SK-N-SH treated with all-trans-retinoic acid at 6 μM for 48 hours (cell line): ENCODE data around the gene RNF128.
A peak's percentile ranks its signal among the peaks of the same experiment; 100 is the strongest.

ENCODE experiments used
- ATAC-seq: fragments of 200-7000 bp; cut with Tn5 transposase; 3 replicates; pipeline ENCODE4 v1.9.1; 2020; ENCODE audit warnings: mild to moderate bottlenecking, moderate library complexity
- CSDC2 ChIP-seq: fragments of 250-450 bp; sonication (Bioruptor Pico); IDR thresholded peaks from 2 replicates; pipeline ENCODE4 v1.5.0; 2020; ENCODE audit warnings: mild to moderate bottlenecking, moderate library complexity
- ISL1 ChIP-seq: fragments of 250-450 bp; sonication (Bioruptor Pico); IDR thresholded peaks from 2 replicates; pipeline ENCODE4 v2.1.2; 2022; ENCODE audit warnings: mild to moderate bottlenecking, moderate library complexity
- RARB ChIP-seq: fragments of 250-450 bp; sonication (Bioruptor Pico); IDR thresholded peaks from 2 replicates; pipeline ENCODE4 v1.8.0; 2021; ENCODE audit warnings: mild to moderate bottlenecking, moderate library complexity
- SNAI2 ChIP-seq: fragments of 250-450 bp; sonication (Bioruptor Pico); IDR thresholded peaks from 2 replicates; pipeline ENCODE4 v1.5.0; 2020; ENCODE audit warnings: mild to moderate bottlenecking, moderate library complexity
- TCF4 ChIP-seq: fragments of 250-450 bp; sonication (Bioruptor Pico); IDR thresholded peaks from 2 replicates; pipeline ENCODE4 v1.8.0; 2021; ENCODE audit warnings: mild to moderate bottlenecking, moderate library complexity, borderline replicate concordance
- ZC3H10 ChIP-seq: fragments of 250-450 bp; sonication (Bioruptor Pico); IDR thresholded peaks from 2 replicates; pipeline ENCODE4 v1.5.1; 2021; ENCODE audit warnings: mild to moderate bottlenecking, moderate library complexity
- ZFP3 ChIP-seq: fragments of 250-450 bp; sonication (Bioruptor Pico); IDR thresholded peaks from 2 replicates; pipeline ENCODE4 v1.5.0; 2020; ENCODE audit warnings: mild to moderate bottlenecking, moderate library complexity
- ZFP30 ChIP-seq: fragments of 450-650 bp; formaldehyde crosslinking; IDR thresholded peaks from 2 replicates; pipeline ENCODE4 v1.5.0; 2022; ENCODE audit warnings: mild to moderate bottlenecking, moderate library complexity
- ZNF565 ChIP-seq: fragments of 450-650 bp; formaldehyde crosslinking; conservative IDR thresholded peaks from 2 replicates; pipeline ENCODE4 v1.5.0; 2020; ENCODE audit warnings: low read depth, mild to moderate bottlenecking, moderate library complexity
- ZNF70 ChIP-seq: fragments of 450-650 bp; formaldehyde crosslinking; IDR thresholded peaks from 2 replicates; pipeline ENCODE4 v1.5.0; 2020; ENCODE audit warnings: mild to moderate bottlenecking, moderate library complexity
- ZNF8 ChIP-seq: fragments of 450-650 bp; formaldehyde crosslinking; IDR thresholded peaks from 2 replicates; pipeline ENCODE4 v1.5.0; 2020; ENCODE audit warnings: mild to moderate bottlenecking, moderate library complexity
- TF ChIP-seq, protein P1 (sequence below): fragments of 250-450 bp; sonication (Bioruptor Pico); IDR thresholded peaks from 2 replicates; pipeline ENCODE4 v1.8.0; 2021; ENCODE audit warnings: low read depth, mild to moderate bottlenecking, moderate library complexity, borderline replicate concordance
- TF ChIP-seq, protein P2 (sequence below): fragments of 250-450 bp; sonication (Bioruptor Pico); IDR thresholded peaks from 2 replicates; pipeline ENCODE4 v1.5.1; 2021; ENCODE audit warnings: mild to moderate bottlenecking, moderate library complexity
- TF ChIP-seq, protein P3 (sequence below): fragments of 250-450 bp; sonication (Bioruptor Pico); IDR thresholded peaks from 2 replicates; pipeline ENCODE4 v1.5.0; 2020; ENCODE audit warnings: mild to moderate bottlenecking, moderate library complexity
- TF ChIP-seq, protein P4 (sequence below): fragments of 250-450 bp; sonication (Bioruptor Pico); IDR thresholded peaks from 2 replicates; pipeline ENCODE4 v1.5.1; 2020; ENCODE audit warnings: low read depth, mild to moderate bottlenecking, moderate library complexity
- TF ChIP-seq, protein P5 (sequence below): fragments of 250-450 bp; sonication (Bioruptor Pico); IDR thresholded peaks from 2 replicates; pipeline ENCODE4 v1.8.0; 2020; ENCODE audit warnings: mild to moderate bottlenecking, moderate library complexity, borderline replicate concordance

Gene RNF128

DNA sequence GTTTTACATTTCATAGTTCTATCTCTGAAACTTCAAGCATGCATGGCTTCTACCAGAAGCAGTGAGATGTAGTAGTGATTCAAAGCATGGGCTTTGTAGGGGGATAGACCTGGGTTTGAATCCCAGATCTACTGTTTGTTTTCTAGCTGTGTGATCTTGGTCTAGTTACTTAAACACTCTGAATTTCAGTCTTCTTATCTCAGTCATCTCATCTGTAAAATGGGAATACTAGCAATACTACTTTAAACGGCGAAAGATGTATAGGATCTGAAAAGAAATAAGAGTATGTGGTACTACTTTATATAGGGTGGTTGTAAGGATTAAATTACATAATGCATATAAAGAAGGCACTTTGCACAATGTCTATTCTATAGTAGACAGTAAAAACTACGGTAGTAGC is 20.0 kb upstream of the RNF128 start (continued):
- TF ChIP-seq, protein P1, sequence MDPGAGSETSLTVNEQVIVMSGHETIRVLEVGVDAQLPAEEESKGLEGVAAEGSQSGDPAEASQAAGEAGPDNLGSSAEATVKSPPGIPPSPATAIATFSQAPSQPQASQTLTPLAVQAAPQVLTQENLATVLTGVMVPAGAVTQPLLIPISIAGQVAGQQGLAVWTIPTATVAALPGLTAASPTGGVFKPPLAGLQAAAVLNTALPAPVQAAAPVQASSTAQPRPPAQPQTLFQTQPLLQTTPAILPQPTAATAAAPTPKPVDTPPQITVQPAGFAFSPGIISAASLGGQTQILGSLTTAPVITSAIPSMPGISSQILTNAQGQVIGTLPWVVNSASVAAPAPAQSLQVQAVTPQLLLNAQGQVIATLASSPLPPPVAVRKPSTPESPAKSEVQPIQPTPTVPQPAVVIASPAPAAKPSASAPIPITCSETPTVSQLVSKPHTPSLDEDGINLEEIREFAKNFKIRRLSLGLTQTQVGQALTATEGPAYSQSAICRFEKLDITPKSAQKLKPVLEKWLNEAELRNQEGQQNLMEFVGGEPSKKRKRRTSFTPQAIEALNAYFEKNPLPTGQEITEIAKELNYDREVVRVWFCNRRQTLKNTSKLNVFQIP (CRISPR knock-in tag), result no peak
- TF ChIP-seq TCF4, result no peak
- TF ChIP-seq, protein P2, sequence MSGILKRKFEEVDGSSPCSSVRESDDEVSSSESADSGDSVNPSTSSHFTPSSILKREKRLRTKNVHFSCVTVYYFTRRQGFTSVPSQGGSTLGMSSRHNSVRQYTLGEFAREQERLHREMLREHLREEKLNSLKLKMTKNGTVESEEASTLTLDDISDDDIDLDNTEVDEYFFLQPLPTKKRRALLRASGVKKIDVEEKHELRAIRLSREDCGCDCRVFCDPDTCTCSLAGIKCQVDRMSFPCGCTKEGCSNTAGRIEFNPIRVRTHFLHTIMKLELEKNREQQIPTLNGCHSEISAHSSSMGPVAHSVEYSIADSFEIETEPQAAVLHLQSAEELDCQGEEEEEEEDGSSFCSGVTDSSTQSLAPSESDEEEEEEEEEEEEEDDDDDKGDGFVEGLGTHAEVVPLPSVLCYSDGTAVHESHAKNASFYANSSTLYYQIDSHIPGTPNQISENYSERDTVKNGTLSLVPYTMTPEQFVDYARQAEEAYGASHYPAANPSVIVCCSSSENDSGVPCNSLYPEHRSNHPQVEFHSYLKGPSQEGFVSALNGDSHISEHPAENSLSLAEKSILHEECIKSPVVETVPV, result no peak
- TF ChIP-seq SNAI2 (CRISPR knock-in tag), result no peak

DNA sequence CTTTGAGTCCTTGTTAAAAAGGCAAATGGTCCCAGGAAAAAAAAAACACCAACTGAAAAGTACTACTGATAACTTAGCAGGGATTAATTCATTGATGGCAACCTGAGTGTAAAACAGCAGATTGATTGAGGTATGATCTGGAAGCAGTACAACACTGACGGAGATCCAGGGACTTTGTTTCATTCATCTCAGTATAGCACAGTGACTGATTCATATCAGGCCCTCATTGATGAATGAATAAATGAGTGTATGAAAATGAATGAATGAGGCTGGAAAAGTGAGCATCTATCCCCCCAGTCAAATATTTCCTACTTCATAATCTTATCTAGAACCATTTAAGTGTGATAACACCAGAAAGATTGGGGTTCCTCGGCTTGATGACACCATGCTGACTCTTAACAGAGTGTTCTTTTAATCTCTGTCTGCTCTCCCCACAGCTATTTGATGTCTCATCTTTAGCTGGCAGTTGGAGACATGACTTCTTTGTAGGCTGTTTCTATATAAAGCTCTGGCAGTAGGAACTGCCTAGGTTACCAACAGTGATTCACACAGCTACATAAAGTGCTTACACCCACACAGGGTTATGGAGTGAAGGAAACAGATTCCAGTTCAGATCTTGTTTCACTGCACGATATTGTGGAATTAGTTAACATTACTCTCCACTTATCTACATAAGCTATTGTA is 18.6 kb upstream of the RNF128 start:
- TF ChIP-seq, protein P2, result no peak
- ATAC-seq, result peak; percentile 95

DNA sequence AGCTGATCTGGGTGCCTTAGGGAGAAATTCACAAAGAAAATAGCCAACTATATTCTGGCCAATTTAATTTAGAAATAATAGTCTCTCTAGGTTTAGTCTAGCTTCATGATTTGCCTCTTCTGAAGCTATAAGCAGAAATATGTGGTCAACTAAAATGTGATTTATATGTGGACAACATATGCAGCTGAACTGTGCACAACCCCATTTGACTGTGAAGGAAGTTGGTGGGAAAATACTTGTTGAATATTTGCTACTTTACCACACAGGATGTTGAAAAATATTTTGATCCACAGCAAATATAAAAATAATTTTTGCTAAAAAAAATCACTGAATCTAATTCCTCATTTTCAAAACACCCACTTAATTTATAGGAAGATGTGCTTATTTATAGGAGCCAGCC is 15.7 kb upstream of the RNF128 start:
- ATAC-seq, result no peak
- no peak for TF ChIP-seq ISL1 (CRISPR knock-in tag)
- TF ChIP-seq CSDC2 (CRISPR knock-in tag), result no peak
- no peak for TF ChIP-seq ZNF70 (CRISPR knock-in tag)
- no peak for TF ChIP-seq ZFP30 (CRISPR knock-in tag)
- no peak for TF ChIP-seq ZNF8 (CRISPR knock-in tag)
- TF ChIP-seq TCF4, result no peak
- TF ChIP-seq, protein P3, sequence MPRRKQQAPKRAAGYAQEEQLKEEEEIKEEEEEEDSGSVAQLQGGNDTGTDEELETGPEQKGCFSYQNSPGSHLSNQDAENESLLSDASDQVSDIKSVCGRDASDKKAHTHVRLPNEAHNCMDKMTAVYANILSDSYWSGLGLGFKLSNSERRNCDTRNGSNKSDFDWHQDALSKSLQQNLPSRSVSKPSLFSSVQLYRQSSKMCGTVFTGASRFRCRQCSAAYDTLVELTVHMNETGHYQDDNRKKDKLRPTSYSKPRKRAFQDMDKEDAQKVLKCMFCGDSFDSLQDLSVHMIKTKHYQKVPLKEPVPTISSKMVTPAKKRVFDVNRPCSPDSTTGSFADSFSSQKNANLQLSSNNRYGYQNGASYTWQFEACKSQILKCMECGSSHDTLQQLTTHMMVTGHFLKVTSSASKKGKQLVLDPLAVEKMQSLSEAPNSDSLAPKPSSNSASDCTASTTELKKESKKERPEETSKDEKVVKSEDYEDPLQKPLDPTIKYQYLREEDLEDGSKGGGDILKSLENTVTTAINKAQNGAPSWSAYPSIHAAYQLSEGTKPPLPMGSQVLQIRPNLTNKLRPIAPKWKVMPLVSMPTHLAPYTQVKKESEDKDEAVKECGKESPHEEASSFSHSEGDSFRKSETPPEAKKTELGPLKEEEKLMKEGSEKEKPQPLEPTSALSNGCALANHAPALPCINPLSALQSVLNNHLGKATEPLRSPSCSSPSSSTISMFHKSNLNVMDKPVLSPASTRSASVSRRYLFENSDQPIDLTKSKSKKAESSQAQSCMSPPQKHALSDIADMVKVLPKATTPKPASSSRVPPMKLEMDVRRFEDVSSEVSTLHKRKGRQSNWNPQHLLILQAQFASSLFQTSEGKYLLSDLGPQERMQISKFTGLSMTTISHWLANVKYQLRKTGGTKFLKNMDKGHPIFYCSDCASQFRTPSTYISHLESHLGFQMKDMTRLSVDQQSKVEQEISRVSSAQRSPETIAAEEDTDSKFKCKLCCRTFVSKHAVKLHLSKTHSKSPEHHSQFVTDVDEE (CRISPR knock-in tag), result no peak
- no peak for TF ChIP-seq ZC3H10 (CRISPR knock-in tag)
- no peak for TF ChIP-seq ZFP3 (CRISPR knock-in tag)
- TF ChIP-seq, protein P4, sequence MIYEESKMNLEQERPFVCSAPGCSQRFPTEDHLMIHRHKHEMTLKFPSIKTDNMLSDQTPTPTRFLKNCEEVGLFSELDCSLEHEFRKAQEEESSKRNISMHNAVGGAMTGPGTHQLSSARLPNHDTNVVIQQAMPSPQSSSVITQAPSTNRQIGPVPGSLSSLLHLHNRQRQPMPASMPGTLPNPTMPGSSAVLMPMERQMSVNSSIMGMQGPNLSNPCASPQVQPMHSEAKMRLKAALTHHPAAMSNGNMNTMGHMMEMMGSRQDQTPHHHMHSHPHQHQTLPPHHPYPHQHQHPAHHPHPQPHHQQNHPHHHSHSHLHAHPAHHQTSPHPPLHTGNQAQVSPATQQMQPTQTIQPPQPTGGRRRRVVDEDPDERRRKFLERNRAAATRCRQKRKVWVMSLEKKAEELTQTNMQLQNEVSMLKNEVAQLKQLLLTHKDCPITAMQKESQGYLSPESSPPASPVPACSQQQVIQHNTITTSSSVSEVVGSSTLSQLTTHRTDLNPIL, result no peak
- no peak for TF ChIP-seq ZNF565 (CRISPR knock-in tag)
- TF ChIP-seq, protein P5, sequence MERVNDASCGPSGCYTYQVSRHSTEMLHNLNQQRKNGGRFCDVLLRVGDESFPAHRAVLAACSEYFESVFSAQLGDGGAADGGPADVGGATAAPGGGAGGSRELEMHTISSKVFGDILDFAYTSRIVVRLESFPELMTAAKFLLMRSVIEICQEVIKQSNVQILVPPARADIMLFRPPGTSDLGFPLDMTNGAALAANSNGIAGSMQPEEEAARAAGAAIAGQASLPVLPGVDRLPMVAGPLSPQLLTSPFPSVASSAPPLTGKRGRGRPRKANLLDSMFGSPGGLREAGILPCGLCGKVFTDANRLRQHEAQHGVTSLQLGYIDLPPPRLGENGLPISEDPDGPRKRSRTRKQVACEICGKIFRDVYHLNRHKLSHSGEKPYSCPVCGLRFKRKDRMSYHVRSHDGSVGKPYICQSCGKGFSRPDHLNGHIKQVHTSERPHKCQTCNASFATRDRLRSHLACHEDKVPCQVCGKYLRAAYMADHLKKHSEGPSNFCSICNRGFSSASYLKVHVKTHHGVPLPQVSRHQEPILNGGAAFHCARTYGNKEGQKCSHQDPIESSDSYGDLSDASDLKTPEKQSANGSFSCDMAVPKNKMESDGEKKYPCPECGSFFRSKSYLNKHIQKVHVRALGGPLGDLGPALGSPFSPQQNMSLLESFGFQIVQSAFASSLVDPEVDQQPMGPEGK (CRISPR knock-in tag), result no peak
- TF ChIP-seq, protein P1 (CRISPR knock-in tag), result no peak
- no peak for TF ChIP-seq SNAI2 (CRISPR knock-in tag)
- TF ChIP-seq RARB (CRISPR knock-in tag), result no peak
- TF ChIP-seq, all 23 proteins: peak for 0
